Uterus (tissue), 4 donors: Measurements from ENCODE around the gene MIPOL1. TPM values are rescaled to one million over a fixed set of nuclear protein-coding genes. Genes with fewer than 3 reads are reported as not detected.

Source experiments
- DNase-seq, 2 donors: peaks; one replicate each; pipeline ENCODE4 v3.0.0-alpha.2; 2019 to 2020
- H3K27ac ChIP-seq, 2 donors: fragments of 200-600 bp; sonication (generic); 1 replicate in 1 of 2; 2 replicates in 1 of 2; pipeline ENCODE4 v1.5.1; 2016 to 2018
- H3K27me3 ChIP-seq, 2 donors: fragments of 200-600 bp; sonication (generic); one replicate each; pipeline ENCODE4 v1.5.1; 2018 to 2019; ENCODE audit warnings: control low read depth in 1 of 2
- H3K36me3 ChIP-seq, 2 donors: fragments of 200-600 bp; sonication (generic); one replicate each; pipeline ENCODE4 v1.5.1; 2019; ENCODE audit warnings: control low read depth in 1 of 2
- H3K4me1 ChIP-seq, 2 donors: fragments of 200-600 bp; sonication (generic); one replicate each; pipeline ENCODE4 v1.5.1; 2018 to 2019; ENCODE audit warnings: control low read depth in 1 of 2
- H3K4me3 ChIP-seq, 2 donors: fragments of 200-600 bp; sonication (generic); 1 replicate in 1 of 2; 2 replicates in 1 of 2; pipeline ENCODE4 v1.5.1; 2018 to 2019; ENCODE audit warnings: mild to moderate bottlenecking in 1 of 2
- H3K9me3 ChIP-seq, 2 donors: fragments of 200-600 bp; sonication (generic); one replicate each; pipeline ENCODE4 v1.5.1; 2019; ENCODE audit warnings: control low read depth in 1 of 2
- POLR2A ChIP-seq, 2 donors: fragments of 450-650 bp; IDR thresholded peaks; one replicate each; pipeline ENCODE4 v1.6.1; 2016; ENCODE audit warnings: antibody characterized with exemption in 2 of 2, mild to moderate bottlenecking in 1 of 2, moderate library complexity in 1 of 2
- intact Hi-C: fragments of 100-400 bp; cut with DNase I; formaldehyde crosslinking; loops from one replicate; pipeline ENCODE4 v1.15.1; 2023; ENCODE audit warnings: low total_unique reads
- total RNA-seq, 4 donors: library from RNA; depleted of rRNA in 3 of 4; stranded (reverse); fragments of >200 nt in 3 of 4; gene quantifications; one replicate each; pipeline versions ENCODE4 v1.1.0 to v1.2.4, GENCODE V29; 2014 to 2023
- TF ChIP-seq, protein P1 (sequence below), 4 experiments: fragments of 200-600 bp in 2 of 4; fragments of 450-650 bp in 2 of 4; sonication (generic) in 2 of 4; IDR thresholded peaks; one replicate each; pipeline ENCODE4 v1.5.1; 2016 to 2019; ENCODE audit warnings: antibody characterized with exemption in 4 of 4, mild to moderate bottlenecking in 2 of 4, moderate library complexity in 1 of 4
- donor health status: DM: yes; HTN: yes; CAD: no.

MIPOL1 gene
- total RNA-seq, 4 donors from 2014 or later = 22.8 to 52.1 (median 39.4) TPM

DNA sequence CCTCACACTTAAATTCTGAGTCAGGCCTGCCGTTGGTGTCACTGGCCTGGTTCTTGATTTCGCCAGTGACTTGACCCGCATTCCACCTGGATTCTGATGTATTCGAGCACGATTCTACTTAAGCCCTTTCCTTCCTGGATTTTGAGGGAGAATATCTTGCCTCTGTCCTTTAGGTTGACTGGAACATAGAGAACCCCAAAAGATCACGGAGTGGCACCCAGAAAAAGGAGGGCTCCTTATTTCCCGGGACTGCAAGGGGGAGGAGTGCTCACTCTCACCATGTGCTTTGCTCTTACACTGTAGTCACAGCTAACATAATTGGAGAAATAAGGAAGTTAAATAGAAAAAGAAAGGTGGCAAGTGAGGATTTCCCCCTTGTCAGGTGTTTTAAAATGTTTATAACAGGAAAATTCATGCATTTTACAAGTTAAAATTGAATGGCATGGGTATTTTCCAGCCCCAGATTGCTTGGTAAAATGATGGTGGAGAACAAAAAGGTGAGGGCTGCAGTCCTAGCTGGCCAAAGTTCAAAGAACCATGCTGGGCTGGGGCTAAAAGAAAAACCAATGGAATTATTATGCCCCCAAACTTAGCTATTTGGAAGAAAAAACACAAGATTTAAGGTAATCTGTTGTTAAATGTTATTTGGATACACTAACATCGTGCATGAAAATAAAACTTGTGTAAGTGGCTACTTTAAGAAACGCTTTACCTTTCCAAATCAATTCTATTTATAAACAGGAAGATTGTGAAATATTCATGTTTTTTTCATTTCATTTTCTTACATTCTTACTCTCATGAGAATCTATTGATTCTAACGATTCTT, 388.4 kb downstream of the MIPOL1 start:
- intact Hi-C loops = no loop called here
- H3K27ac ChIP-seq = no peak overlapping the region
- TF ChIP-seq POLR2A (IDR thresholded peaks at IDR 0.05) = no peak
- TF ChIP-seq, protein P1, sequence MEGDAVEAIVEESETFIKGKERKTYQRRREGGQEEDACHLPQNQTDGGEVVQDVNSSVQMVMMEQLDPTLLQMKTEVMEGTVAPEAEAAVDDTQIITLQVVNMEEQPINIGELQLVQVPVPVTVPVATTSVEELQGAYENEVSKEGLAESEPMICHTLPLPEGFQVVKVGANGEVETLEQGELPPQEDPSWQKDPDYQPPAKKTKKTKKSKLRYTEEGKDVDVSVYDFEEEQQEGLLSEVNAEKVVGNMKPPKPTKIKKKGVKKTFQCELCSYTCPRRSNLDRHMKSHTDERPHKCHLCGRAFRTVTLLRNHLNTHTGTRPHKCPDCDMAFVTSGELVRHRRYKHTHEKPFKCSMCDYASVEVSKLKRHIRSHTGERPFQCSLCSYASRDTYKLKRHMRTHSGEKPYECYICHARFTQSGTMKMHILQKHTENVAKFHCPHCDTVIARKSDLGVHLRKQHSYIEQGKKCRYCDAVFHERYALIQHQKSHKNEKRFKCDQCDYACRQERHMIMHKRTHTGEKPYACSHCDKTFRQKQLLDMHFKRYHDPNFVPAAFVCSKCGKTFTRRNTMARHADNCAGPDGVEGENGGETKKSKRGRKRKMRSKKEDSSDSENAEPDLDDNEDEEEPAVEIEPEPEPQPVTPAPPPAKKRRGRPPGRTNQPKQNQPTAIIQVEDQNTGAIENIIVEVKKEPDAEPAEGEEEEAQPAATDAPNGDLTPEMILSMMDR (IDR thresholded peaks at IDR 0.05) = no peak

DNA sequence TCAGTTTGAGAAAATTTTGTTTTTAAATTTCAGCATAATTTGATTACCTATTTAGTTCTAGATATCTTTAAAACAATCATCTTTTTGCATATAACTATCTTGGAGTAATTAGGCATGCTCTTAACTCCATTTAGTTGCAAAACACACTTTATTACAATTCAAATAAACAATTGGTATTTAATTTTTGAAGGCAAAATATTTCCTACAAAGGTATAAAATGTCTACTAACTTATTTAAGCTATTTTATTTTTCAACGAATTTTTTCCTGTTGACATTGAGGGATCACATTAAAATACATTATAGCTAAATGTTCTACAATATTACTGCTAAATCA, 389.0 kb downstream of the MIPOL1 start:
- no peak overlapping the region for H3K4me3 ChIP-seq
- H3K4me1 ChIP-seq = peaks cover 0 to 7% of the 10 kb centered on the region in 2 donors
- no peak overlapping the region for H3K27ac ChIP-seq
- TF ChIP-seq POLR2A (IDR thresholded peaks at IDR 0.05) = no peak
- TF ChIP-seq, protein P1 (IDR thresholded peaks at IDR 0.05) = no peak
- intact Hi-C loops = no loop called here
- no peaks in the 10 kb centered on the region for H3K36me3 ChIP-seq
- no peaks in the 10 kb centered on the region for H3K9me3 ChIP-seq
- H3K27me3 ChIP-seq = peaks cover 26 to 83% of the 10 kb centered on the region in 2 donors
- no peak for DNase-seq

More for the DNA sequence above, 388.4 kb downstream of the MIPOL1 start:
- no peak overlapping the region for H3K4me3 ChIP-seq
- peaks cover 0 to 7% of the 10 kb centered on the region in 2 donors for H3K4me1 ChIP-seq
- DNase-seq = no peak
- H3K27me3 ChIP-seq = peaks cover 21 to 77% of the 10 kb centered on the region in 2 donors
- H3K9me3 ChIP-seq = no peaks in the 10 kb centered on the region
- no peaks in the 10 kb centered on the region for H3K36me3 ChIP-seq

DNA sequence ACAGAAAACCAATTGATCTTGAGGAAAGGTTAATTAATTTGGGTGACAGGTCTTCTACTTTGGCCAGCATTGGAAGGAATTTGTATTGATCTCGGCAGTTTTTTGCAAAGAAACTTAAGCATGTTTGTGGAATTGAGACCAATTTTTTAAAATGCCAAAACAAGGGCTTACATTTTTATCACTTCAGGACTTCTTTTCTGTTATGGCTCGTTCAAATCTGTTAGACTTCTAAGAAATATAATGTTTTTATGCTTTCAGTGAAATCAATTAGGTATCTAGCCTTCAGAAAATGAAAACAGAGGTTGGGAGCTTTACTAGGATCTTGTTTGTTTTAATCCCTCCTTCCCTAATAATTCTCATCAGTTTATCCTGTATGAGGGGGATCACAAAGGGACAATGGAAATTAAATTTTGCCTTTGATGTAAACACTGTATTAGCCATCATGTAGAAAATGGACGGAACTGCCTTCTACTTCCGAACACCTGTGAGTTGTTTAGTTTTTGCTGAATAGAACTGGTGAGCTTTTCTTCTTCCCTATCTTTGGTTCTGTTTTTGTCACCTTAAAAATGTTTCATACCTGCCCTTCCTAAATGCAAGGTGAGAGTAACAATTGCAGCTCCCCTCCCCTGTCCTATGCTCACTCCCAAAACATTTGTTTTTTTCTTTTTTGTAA, 389.5 kb downstream of the MIPOL1 start:
- Histone ChIP-seq H3K9me3 (no peaks in the 10 kb centered on the region), H3K27ac (no peak overlapping the region), H3K4me3 (no peak overlapping the region), H3K4me1 (peaks cover 0 to 7% of the 10 kb centered on the region in 2 donors), H3K27me3 (peaks cover 30 to 88% of the 10 kb centered on the region in 2 donors), H3K36me3 (no peaks in the 10 kb centered on the region)
- intact Hi-C loops = no loop called here
- no peak for TF ChIP-seq POLR2A (IDR thresholded peaks at IDR 0.05)
- TF ChIP-seq, protein P1 (IDR thresholded peaks at IDR 0.05) = no peak
- DNase-seq = no peak

DNA sequence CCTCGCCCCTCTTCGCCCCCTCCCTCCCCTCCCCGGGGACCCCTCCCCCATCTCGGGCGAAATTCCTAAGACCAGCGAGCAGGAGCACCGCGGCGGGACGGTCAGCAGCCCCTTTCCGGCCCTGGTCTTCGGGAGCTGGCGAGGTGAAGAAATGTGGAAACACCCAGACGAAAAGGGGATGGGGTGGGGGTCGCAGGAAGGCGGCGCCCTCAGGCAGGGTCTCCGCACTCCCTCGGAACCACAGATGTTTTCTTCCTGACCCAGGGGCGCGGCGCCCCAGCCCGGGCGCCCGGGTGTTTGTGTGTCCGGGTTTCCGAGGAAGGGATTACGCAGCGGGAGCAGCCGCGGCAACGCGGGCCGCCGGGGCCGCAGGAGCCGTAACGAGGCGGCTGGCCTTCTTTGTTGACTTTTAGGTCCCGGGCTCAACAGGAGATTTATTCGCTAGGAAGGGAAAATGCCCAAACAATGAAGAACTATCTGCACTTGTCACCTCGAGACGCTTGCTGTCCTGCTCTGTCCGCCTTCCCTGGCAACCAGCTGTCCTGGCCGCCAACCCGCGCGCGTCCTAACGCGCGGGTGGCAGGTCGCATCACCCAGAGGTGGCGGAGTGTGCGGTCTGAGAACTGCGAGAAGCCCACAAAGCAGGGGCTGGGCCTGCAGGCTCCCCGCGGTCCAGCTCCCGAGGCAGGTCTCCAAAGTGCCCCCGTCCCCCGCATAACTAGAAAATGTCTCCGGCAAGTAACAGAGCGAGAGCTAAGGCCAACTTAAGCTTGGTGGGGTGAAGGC, 390.3 kb downstream of the MIPOL1 start:
- intact Hi-C loops = no loop called here
- no peaks in the 10 kb centered on the region for H3K9me3 ChIP-seq
- TF ChIP-seq POLR2A (IDR thresholded peaks at IDR 0.05) = no peak
- TF ChIP-seq, protein P1 (IDR thresholded peaks at IDR 0.05) = no peak
- no peak overlapping the region for H3K4me3 ChIP-seq
- no peaks in the 10 kb centered on the region for H3K36me3 ChIP-seq
- DNase-seq = no peak
- H3K4me1 ChIP-seq = peaks cover 0 to 7% of the 10 kb centered on the region in 2 donors
- peaks cover 38 to 96% of the 10 kb centered on the region in 2 donors for H3K27me3 ChIP-seq
- no peak overlapping the region for H3K27ac ChIP-seq
